SK-N-SH treated with all-trans-retinoic acid at 6 μM for 48 hours (cell line): ENCODE measurements around the gene JARID2.

Source experiments
- ATAC-seq: fragments of 200-7000 bp; cut with Tn5 transposase; 3 replicates; pipeline ENCODE4 v1.9.1; 2020; ENCODE audit warnings: mild to moderate bottlenecking, moderate library complexity
- ARNTL ChIP-seq: fragments of 450-650 bp; formaldehyde crosslinking; IDR thresholded peaks from 2 replicates; pipeline ENCODE4 v1.5.0; 2020; ENCODE audit warnings: low read depth, mild to moderate bottlenecking, moderate library complexity, borderline replicate concordance
- BACH2 ChIP-seq: fragments of 250-450 bp; sonication (Bioruptor Pico); IDR thresholded peaks from 2 replicates; pipeline ENCODE4 v1.9.0; 2021; ENCODE audit warnings: mild to moderate bottlenecking, borderline replicate concordance
- CREB5 ChIP-seq: fragments of 250-450 bp; sonication (Bioruptor Pico); IDR thresholded peaks from 2 replicates; pipeline ENCODE4 v1.5.1; 2020; ENCODE audit warnings: low read depth, mild to moderate bottlenecking, moderate library complexity
- CSDC2 ChIP-seq: fragments of 250-450 bp; sonication (Bioruptor Pico); IDR thresholded peaks from 2 replicates; pipeline ENCODE4 v1.5.0; 2020; ENCODE audit warnings: mild to moderate bottlenecking, moderate library complexity
- ESRRG ChIP-seq: fragments of 250-450 bp; sonication (Bioruptor Pico); IDR thresholded peaks from 2 replicates; pipeline ENCODE4 v1.6.1; 2021; ENCODE audit warnings: mild to moderate bottlenecking
- GLIS3 ChIP-seq: fragments of 250-450 bp; sonication (Bioruptor Pico); IDR thresholded peaks from 2 replicates; pipeline ENCODE4 v1.5.0; 2020; ENCODE audit warnings: mild to moderate bottlenecking, moderate library complexity
- ISL1 ChIP-seq: fragments of 250-450 bp; sonication (Bioruptor Pico); IDR thresholded peaks from 2 replicates; pipeline ENCODE4 v2.1.2; 2022; ENCODE audit warnings: mild to moderate bottlenecking, moderate library complexity
- OSR1 ChIP-seq: fragments of 250-450 bp; sonication (Bioruptor Pico); IDR thresholded peaks from 2 replicates; pipeline ENCODE4 v1.8.0; 2022; ENCODE audit warnings: moderate library complexity, mild to moderate bottlenecking, inconsistent platforms
- PATZ1 ChIP-seq: fragments of 250-450 bp; sonication (Bioruptor Pico); IDR thresholded peaks from 2 replicates; pipeline ENCODE4 v1.8.0; 2020; ENCODE audit warnings: mild to moderate bottlenecking, moderate library complexity, borderline replicate concordance
- POU6F1 ChIP-seq: fragments of 250-450 bp; sonication (Bioruptor Pico); IDR thresholded peaks from 2 replicates; pipeline ENCODE4 v1.8.0; 2021; ENCODE audit warnings: low read depth, mild to moderate bottlenecking, moderate library complexity, borderline replicate concordance
- PPARA ChIP-seq: fragments of 250-450 bp; sonication (Bioruptor Pico); IDR thresholded peaks from 2 replicates; pipeline ENCODE4 v1.5.0; 2020; ENCODE audit warnings: mild to moderate bottlenecking, borderline replicate concordance
- SNAI2 ChIP-seq: fragments of 250-450 bp; sonication (Bioruptor Pico); IDR thresholded peaks from 2 replicates; pipeline ENCODE4 v1.5.0; 2020; ENCODE audit warnings: mild to moderate bottlenecking, moderate library complexity
- TOX ChIP-seq: fragments of 250-450 bp; sonication (Bioruptor Pico); IDR thresholded peaks from 2 replicates; pipeline ENCODE4 v1.8.0; 2021; ENCODE audit warnings: mild to moderate bottlenecking, moderate library complexity, borderline replicate concordance
- TSHZ2 ChIP-seq: fragments of 250-450 bp; sonication (Bioruptor Pico); IDR thresholded peaks from 2 replicates; pipeline ENCODE4 v1.5.0; 2020; ENCODE audit warnings: mild to moderate bottlenecking, moderate library complexity
- ZFP30 ChIP-seq: fragments of 450-650 bp; formaldehyde crosslinking; IDR thresholded peaks from 2 replicates; pipeline ENCODE4 v1.5.0; 2022; ENCODE audit warnings: mild to moderate bottlenecking, moderate library complexity
- ZNF565 ChIP-seq: fragments of 450-650 bp; formaldehyde crosslinking; conservative IDR thresholded peaks from 2 replicates; pipeline ENCODE4 v1.5.0; 2020; ENCODE audit warnings: low read depth, mild to moderate bottlenecking, moderate library complexity
- ZNF70 ChIP-seq: fragments of 450-650 bp; formaldehyde crosslinking; IDR thresholded peaks from 2 replicates; pipeline ENCODE4 v1.5.0; 2020; ENCODE audit warnings: mild to moderate bottlenecking, moderate library complexity

The JARID2 gene

GRCh38 chr6:15250187-15251168 lies 4.6 kb downstream of the JARID2 start:
- TF ChIP-seq ZNF565 (CRISPR knock-in tag): no peak
- TF ChIP-seq ZNF70 (CRISPR knock-in tag): no peak
- TF ChIP-seq ARNTL (CRISPR knock-in tag): no peak
- no peak for TF ChIP-seq SNAI2 (CRISPR knock-in tag)
- TF ChIP-seq POU6F1 (CRISPR knock-in tag): no peak
- TF ChIP-seq CREB5: no peak
- TF ChIP-seq CSDC2 (CRISPR knock-in tag): no peak
- TF ChIP-seq BACH2: no peak
- no peak for TF ChIP-seq ESRRG
- TF ChIP-seq, all 23 proteins: peak for 0
- no peak for ATAC-seq

GRCh38 chr6:15252195-15252594 lies 6.3 kb downstream of the JARID2 start:
- TF ChIP-seq PPARA (CRISPR knock-in tag): no peak
- TF ChIP-seq ESRRG: no peak
- no peak for TF ChIP-seq CSDC2 (CRISPR knock-in tag)
- TF ChIP-seq ZNF565 (CRISPR knock-in tag): no peak
- no peak for TF ChIP-seq ZFP30
- no peak for TF ChIP-seq ISL1 (CRISPR knock-in tag)
- no peak for TF ChIP-seq TOX (CRISPR knock-in tag)
- no peak for ATAC-seq

GRCh38 chr6:15253203-15254022 lies 7.5 kb downstream of the JARID2 start:
- no peak for TF ChIP-seq OSR1 (CRISPR knock-in tag)
- TF ChIP-seq PATZ1 (CRISPR knock-in tag): no peak
- TF ChIP-seq ISL1 (CRISPR knock-in tag): no peak
- no peak for TF ChIP-seq GLIS3 (CRISPR knock-in tag)
- no peak for TF ChIP-seq BACH2
- TF ChIP-seq ZNF565 (CRISPR knock-in tag): no peak
- TF ChIP-seq ZFP30: no peak
- ATAC-seq: no peak

GRCh38 chr6:15254070-15254975 lies 8.5 kb downstream of the JARID2 start:
- TF ChIP-seq TOX (CRISPR knock-in tag) (no peak), ZNF70 (CRISPR knock-in tag) (no peak), ZNF565 (CRISPR knock-in tag) (no peak), ZFP30 (no peak), ESRRG (no peak), CSDC2 (CRISPR knock-in tag) (no peak), TSHZ2 (CRISPR knock-in tag) (no peak), ISL1 (CRISPR knock-in tag) (no peak)
- ATAC-seq: no peak
